ENCODE results near the gene MASP1.
"Not testable (repeated sequence)": the region's sequence is repeated elsewhere in the genome, so short reads cannot be mapped to it uniquely, and the experiment has no call there.

The MASP1 gene

DNA sequence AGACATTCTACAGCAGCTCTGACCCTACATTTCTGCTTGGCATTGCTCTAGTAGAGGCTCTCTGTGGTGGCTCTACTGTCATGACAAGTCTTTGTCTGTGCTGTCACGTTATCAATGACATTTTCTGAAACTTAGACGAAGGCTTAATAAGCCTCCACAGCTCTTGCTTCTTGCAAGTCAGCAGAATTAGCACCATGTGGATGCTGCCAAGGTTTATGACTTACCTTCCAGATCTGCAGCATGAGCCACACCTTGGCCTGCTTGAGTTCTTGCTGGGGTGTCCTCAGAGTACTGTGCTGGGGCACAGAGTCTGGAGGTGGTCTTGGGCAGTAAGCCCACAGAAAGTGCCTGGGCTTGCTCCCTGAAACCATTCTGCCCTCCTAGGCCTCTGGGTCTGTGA, 84.5 kb downstream of the MASP1 start:
- H3K4me3 ChIP-seq (ENCODE audit: low read depth, low read length) = no peak overlapping the region
- TF ChIP-seq, protein P1, sequence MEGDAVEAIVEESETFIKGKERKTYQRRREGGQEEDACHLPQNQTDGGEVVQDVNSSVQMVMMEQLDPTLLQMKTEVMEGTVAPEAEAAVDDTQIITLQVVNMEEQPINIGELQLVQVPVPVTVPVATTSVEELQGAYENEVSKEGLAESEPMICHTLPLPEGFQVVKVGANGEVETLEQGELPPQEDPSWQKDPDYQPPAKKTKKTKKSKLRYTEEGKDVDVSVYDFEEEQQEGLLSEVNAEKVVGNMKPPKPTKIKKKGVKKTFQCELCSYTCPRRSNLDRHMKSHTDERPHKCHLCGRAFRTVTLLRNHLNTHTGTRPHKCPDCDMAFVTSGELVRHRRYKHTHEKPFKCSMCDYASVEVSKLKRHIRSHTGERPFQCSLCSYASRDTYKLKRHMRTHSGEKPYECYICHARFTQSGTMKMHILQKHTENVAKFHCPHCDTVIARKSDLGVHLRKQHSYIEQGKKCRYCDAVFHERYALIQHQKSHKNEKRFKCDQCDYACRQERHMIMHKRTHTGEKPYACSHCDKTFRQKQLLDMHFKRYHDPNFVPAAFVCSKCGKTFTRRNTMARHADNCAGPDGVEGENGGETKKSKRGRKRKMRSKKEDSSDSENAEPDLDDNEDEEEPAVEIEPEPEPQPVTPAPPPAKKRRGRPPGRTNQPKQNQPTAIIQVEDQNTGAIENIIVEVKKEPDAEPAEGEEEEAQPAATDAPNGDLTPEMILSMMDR (IDR thresholded peaks at IDR 0.05; ENCODE audit: borderline replicate concordance, insufficient read depth, low read depth, low read length) = no peak

DNA sequence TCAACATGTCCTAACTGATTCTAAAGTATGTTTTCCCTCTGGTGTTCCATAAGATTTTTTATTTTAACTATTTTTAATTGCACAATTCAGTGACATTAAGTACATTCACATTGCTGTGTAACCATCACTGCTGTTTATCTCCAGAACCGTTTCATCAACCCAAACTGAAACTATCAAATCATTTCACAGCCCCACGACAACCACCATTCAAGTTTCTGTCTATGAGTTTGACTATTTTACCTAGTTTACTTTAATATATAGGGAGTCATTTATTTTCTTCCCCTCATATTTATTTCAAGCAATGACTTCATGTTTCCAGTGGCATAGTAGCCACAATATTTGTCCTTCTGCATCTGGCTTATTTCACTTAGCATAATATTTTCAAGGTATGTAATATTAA, 85.9 kb downstream of the MASP1 start:
- TF ChIP-seq, protein P1 (IDR thresholded peaks at IDR 0.05; ENCODE audit: borderline replicate concordance, insufficient read depth, low read depth, low read length) = no peak
- H3K4me3 ChIP-seq (ENCODE audit: low read depth, low read length) = no peak overlapping the region

DNA sequence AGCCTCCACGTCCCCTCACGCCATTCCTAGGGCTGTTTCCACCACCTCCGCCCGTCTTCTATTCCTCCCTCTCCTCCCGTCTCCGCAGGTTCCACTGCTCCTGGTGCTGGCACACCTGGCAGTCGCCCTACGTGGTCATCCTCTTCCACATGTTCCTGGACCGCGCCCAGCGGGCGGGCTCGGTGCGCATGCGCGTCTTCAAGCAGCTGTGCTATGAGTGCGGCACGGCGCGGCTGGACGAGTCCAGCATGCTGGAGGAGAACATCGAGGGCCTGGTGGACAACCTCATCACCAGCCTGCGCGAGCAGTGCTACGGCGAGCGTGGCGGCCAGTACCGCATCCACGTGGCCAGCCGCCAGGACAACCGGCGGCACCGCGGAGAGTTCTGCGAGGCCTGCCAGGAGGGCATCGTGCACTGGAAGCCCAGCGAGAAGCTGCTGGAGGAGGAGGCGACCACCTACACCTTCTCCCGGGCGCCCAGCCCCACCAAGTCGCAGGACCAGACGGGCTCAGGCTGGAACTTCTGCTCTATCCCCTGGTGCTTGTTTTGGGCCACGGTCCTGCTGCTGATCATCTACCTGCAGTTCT, 92.0 kb downstream of the MASP1 start:
- H3K4me3 ChIP-seq (ENCODE audit: low read depth, low read length) = not testable (repeated sequence)

DNA sequence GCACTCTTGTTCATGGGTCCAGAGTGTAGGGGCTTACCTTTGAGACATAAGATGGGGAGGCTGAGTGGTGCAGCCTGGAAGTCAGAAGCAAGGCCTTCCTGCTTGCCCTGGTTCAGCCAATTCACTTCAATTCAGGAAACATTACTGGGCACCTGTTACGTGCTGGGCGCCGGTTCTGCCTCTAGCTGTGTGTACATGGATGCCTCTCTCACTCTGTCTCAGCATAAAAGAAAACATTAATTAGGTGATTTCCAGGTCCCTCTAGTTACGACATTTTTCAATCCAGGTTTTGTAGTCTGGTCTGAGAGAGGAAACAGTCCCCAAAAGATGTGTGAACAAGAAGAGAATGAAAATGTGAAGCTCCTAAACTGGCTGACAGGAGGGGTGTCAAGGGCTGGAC, 93.0 kb downstream of the MASP1 start:
- TF ChIP-seq, protein P1 (IDR thresholded peaks at IDR 0.05; ENCODE audit: borderline replicate concordance, insufficient read depth, low read depth, low read length) = no peak
- H3K4me3 ChIP-seq (ENCODE audit: low read depth, low read length) = no peak overlapping the region

DNA sequence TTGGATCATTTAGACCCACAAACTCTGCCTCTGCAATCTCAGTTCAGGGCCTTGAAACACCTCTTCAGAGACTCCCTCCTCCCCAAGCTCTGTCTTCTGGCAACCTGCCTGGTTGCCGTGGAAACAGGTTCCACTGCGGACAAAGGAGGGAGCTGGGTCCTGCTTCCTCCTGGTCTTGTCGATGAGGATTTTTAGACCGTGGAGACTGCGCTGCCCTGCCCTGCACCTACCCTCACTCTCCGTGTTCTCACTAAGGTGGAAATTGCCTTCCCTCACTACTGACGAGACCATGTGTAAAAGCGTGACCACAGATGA, 94.2 kb downstream of the MASP1 start, which contains the start of gene RTP1:
Gene RTP1, plus strand, starts transcription at position 152 of the 315 bp plus-strand sequence. Its CDS starts 30 bp downstream, at position 182.
- no peak within 1 kb of the TSS for H3K4me3 ChIP-seq (ENCODE audit: low read depth, low read length)
- TF ChIP-seq, protein P1 (IDR thresholded peaks at IDR 0.05; ENCODE audit: borderline replicate concordance, insufficient read depth, low read depth, low read length) = no peak

DNA sequence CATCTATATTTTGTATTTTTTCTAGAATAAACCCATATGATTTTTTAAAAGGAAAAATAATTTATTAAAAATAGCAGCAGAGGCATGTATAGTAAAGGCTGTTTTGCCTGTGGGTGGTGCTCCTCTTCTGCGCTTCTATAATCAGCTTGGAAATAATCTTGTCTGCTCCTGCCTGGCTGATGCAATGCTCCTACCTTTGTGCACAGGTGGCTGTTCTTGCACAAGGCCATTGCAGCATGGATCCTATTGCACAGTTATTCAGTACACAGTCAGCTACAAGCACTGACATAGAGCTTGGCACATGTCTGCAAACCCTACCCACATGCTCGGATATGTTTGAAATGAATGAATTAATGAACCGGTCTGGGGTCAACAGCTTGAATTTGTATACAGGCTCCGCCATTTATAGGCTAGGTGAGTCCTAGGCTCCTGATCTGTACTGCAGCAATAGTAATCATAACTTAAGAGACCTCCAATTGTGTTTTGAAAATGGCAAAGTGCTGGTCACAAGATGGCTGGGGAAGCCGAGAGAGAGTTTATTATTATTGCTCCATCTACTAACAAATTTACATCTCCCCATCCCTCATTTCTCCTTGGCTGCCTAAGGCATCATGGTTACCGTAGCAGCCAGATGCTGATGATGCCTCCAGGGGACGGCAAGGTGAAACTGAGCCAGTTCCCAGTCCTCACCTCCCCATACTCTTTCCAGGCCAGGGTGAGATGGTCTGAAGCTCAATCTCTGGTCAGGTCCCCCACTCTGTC, 94.8 kb downstream of the MASP1 start:
- H3K4me3 ChIP-seq (ENCODE audit: low read depth, low read length) = no peak overlapping the region
- TF ChIP-seq, protein P1 (IDR thresholded peaks at IDR 0.05; ENCODE audit: borderline replicate concordance, insufficient read depth, low read depth, low read length) = no peak

DNA sequence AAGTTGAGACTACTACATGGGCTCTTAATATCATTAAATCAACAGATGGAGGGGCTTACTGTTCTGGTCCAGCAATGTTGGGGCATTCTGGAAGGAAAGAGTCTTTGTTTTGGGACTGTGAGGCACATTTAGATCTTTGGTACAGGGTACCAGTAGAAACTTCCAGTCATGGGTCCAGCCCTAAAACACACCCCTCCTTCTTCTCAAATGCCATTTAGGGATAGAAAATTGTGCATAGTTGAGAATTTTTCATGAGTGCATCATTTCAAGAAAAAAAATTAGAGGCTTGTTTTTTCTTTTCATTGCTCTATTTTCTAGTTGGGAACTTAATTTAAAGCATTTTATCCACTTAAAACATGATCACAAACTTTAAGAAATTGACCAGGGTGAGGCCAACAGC, 98.4 kb downstream of the MASP1 start:
- H3K4me3 ChIP-seq (ENCODE audit: low read depth, low read length) = no peak overlapping the region
- TF ChIP-seq, protein P1 (IDR thresholded peaks at IDR 0.05; ENCODE audit: borderline replicate concordance, insufficient read depth, low read depth, low read length) = no peak

Measured in GM12875 (cell line).